A549 treated with DMSO at 1 μM for 4 hours (cell line): ENCODE measurements around the gene TP53TG3C. TPM values are rescaled to one million over a fixed set of nuclear protein-coding genes. Genes with fewer than 3 reads are reported as not detected.

Experiments
- total RNA-seq: library from RNA; stranded (reverse); fragments of 200-300 nt; extraction: Qiagen RNA extraction; gene quantifications from 5 replicates; pipeline ENCODE4 v1.2.3, GENCODE V29; 2022; ENCODE audit warnings: low read depth

Gene TP53TG3C
- 0.17 to 0.64 TPM in 2 of 5 replicates, not detected in the others for total RNA-seq

GRCh38 chr16:33193926-33194325 is at the start of gene TP53TG3C:
TP53TG3C (plus strand) TSS chr16:33194226; CDS start chr16:33194294, 68 bp downstream.

Other genes starting within 250 kb of the TP53TG3C start
- not detected in 5 replicates for gene TP53TG3E, start 110.1 kb downstream of the TP53TG3C start, total RNA-seq
- gene TP53TG3B, start 166.6 kb downstream of the TP53TG3C start, total RNA-seq, result 0.24 to 0.43 TPM (median 0.27 TPM) in 3 of 5 replicates, not detected in the others